Measurements from ENCODE around the gene USP5. TPM values are rescaled to one million over a fixed set of nuclear protein-coding genes. Genes with fewer than 3 reads are reported as not detected.

The USP5 gene
- total and polyA plus RNA-seq, 2 of the 8 experiments (the other 6 are each of a cell fraction or from before 2014, with no cell fraction given): 66.5 to 148 TPM

DNA sequence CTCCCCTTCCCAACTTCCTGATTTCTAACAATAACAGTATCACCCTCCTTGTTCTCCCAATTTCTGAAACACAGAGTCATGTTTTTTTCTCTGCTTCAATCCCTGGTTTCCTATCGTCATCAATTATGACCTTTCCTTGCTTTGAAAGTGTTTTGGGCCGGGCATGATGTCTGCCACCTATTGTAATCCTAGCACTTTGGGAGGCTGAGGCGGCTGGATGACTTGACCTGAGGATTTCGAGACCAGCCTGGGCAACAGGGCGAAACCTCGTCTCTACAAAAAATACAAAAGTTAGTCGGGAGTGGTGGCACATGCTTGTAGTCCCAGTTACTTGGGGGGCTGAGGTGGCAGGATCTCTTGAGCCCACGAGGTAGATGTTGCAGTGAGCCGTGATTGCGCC, 42.9 kb upstream of the USP5 start:
- no peak overlapping the region for H2AK5ac ChIP-seq (ENCODE audit: low read depth, low read length)
- POLR2A ChIA-PET (ENCODE audit: partially characterized antibody): interaction anchor here (0.6 to 1.2 kb wide), 2 partner anchors 12 to 40 kb away, joined by 3 to 6 read pairs; partner anchors contain the start of gene GPR162
- FAIRE-seq (no peak), DNase-seq (ENCODE audit: low read depth in 1 of 2, low spot score in 2 of 2) (no peak)
- no peak overlapping the region for H2BK15ac ChIP-seq (ENCODE audit: low read length)
- H2BK5ac ChIP-seq (ENCODE audit: low read depth, low read length): no peak overlapping the region
- H4K20me1 ChIP-seq (replicated peaks in 1 of 2; ENCODE audit: control insufficient read depth in 1 of 2, insufficient read depth in 2 of 2, low read length in 2 of 2): no peaks in the 10 kb centered on the region
- H3K4ac ChIP-seq (replicated peaks; ENCODE audit: insufficient read length, low read depth, low read length): no peak overlapping the region
- 78% methylated on average over 8 of the region's 10 CpGs; no CpG with 5 or more reads in 1 of the 2 experiments for WGBS, 2 experiments (ENCODE audit: extremely low coverage in 1 of 2, insufficient coverage in 1 of 2, insufficient read length in 1 of 2, insufficient replicate concordance in 2 of 2, low coverage in 1 of 2, low lambda C conversion rate in 2 of 2, missing lambda C conversion rate in 1 of 2)
- no peaks in the 10 kb centered on the region; the same call in 1 of the 2 replicates for H3K23me2 ChIP-seq (ENCODE audit: low read depth, low read length)
- no peak overlapping the region for H3K14ac ChIP-seq (ENCODE audit: insufficient read length)
- H2BK20ac ChIP-seq (ENCODE audit: low read length): no peak overlapping the region
- H3K79me2 ChIP-seq (ENCODE audit: control insufficient read depth in 1 of 2, insufficient read depth in 2 of 2, low read length in 2 of 2): no peaks in the 10 kb centered on the region
- 0 out of 4 replicates have a peak overlapping the region, but pooled peaks of 1 of the 2 experiments have one; percentile 6 for H3K4me2 ChIP-seq (ENCODE audit: insufficient read depth in 1 of 2, low read depth in 2 of 2, low read length in 2 of 2)
- H3K23ac ChIP-seq (ENCODE audit: insufficient read length): no peak overlapping the region
- H4K91ac ChIP-seq (replicated peaks; ENCODE audit: insufficient read length, low read length): no peak overlapping the region
- 0 out of 2 replicates have a peak overlapping the region, but pooled peaks have one; percentile 20 for H2AFZ ChIP-seq (ENCODE audit: low read length)
- H4K8ac ChIP-seq (ENCODE audit: extremely low read depth, insufficient read depth, low read length): no peak overlapping the region; the same call in 1 of the 2 replicates
- no peak overlapping the region for H3K27ac ChIP-seq (ENCODE audit: low read depth, low read length)
- H3K4me3 ChIP-seq (ENCODE audit: extremely low read depth in 1 of 4, insufficient read depth in 2 of 4, low read depth in 3 of 4, low read length in 4 of 4): no peak overlapping the region
- no peaks in the 10 kb centered on the region; a peak in 1 of 7 replicates for H3K27me3 ChIP-seq (replicated peaks in 1 of 4; ENCODE audit: control insufficient read depth in 3 of 4, extremely low read depth in 1 of 4, insufficient read depth in 3 of 4, low read length in 3 of 4)
- no peaks in the 10 kb centered on the region for H3K36me3 ChIP-seq (ENCODE audit: control insufficient read depth in 2 of 4, insufficient read depth in 4 of 4, low read length in 3 of 4)
- H4K5ac ChIP-seq (ENCODE audit: insufficient read length, low read depth, low read length): no peak overlapping the region
- H3K9ac ChIP-seq (replicated peaks in 1 of 4; ENCODE audit: extremely low read depth in 1 of 4, low read depth in 3 of 4, low read length in 3 of 4): no peak overlapping the region
- CTCF ChIA-PET (ENCODE audit: partially characterized antibody): interaction anchor here (2.9 to 6.4 kb wide), 2 partner anchors 16 to 31 kb away, joined by 9 to 45 read pairs; no protein-coding TSS in a partner anchor
- 0 out of 2 replicates have a peak overlapping the region, but pooled peaks have one; percentile 16 for H3K18ac ChIP-seq (ENCODE audit: extremely low read depth, low read length)
- TF ChIP-seq CREB1 (IDR thresholded peaks at IDR 0.05) (no peak), CEBPB (IDR thresholded peaks at IDR 0.05; ENCODE audit: low read depth, low read length) (peak; percentile 44; the same call in 1 of the 2 replicates)
- H3K4me1 ChIP-seq (replicated peaks in 1 of 4; ENCODE audit: control insufficient read depth in 3 of 4, insufficient read depth in 4 of 4, low read length in 3 of 4): peaks cover 0 to 4% (median 2%) of the 10 kb centered on the region in 4 experiments; a peak in 4 of 7 replicates
- 0 out of 4 replicates have a peak, but pooled peaks cover 0 to 2% of the 10 kb centered on the region in 2 experiments for H3K9me3 ChIP-seq (ENCODE audit: insufficient read depth in 2 of 2, low read depth in 1 of 2, low read length in 1 of 2)
- H2BK12ac ChIP-seq (ENCODE audit: low read depth, low read length): peak overlapping the region; percentile 95
- no peak overlapping the region for H2BK120ac ChIP-seq (replicated peaks; ENCODE audit: low read depth, low read length)
- no peaks in the 10 kb centered on the region for H3K79me1 ChIP-seq (ENCODE audit: low read depth, low read length)
- H3K56ac ChIP-seq (replicated peaks; ENCODE audit: insufficient read length, low read depth, low read length): no peak overlapping the region

Measured in H1 (cell line).